HG03045 (cell line): Measurements from ENCODE around the gene HDAC2.
"Not testable (repeated sequence)": the region's sequence is repeated elsewhere in the genome, so short reads cannot be mapped to it uniquely, and the experiment has no call there.

Source experiments
- ATAC-seq: cut with Tn5 transposase; IDR thresholded peaks from one replicate; pipeline ENCODE4 v1.9.1; 2021; ENCODE audit warnings: mild to moderate bottlenecking, moderate library complexity; ENCODE audit not compliant: unreplicated experiment

The HDAC2 gene

DNA sequence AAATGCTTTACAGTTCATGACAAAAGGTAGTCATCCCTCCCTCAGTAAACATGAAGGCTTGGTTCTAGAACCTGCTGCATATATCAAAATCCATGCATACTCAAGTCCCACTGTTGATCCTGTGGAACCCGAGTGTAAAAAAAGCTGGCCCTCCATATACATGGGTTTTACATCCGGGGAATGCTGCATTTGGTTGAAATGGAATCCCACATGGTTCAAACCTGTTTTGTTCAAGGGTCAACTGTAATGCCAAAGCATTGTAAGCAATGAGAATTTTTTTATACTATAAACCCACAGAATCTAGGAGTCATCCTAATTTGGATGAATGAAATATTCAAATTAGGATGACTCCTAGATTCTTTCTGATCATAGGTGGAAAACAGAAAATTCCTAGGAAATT lies 5.9 kb upstream of the HDAC2 start:
- ATAC-seq = no peak

DNA sequence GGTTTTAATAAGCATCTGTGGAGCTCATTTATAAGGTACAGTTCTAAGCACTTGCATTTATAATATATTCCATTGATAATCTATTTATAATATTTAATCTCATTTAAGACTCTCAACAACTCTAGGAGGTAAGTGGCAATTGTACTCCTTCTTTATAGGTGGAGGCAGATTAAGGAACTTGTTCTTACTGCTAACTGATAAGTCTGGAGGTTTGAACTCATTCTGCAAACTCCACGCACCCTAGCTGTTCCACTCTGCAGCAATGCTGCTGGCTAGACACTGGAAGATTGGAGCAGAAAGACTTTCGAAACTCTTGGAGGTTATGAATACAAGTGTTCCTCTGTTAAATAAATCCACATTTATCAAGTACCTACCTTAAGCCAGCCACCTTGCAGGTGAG lies 793 bp upstream of the HDAC2 start:
- no peak for ATAC-seq

DNA sequence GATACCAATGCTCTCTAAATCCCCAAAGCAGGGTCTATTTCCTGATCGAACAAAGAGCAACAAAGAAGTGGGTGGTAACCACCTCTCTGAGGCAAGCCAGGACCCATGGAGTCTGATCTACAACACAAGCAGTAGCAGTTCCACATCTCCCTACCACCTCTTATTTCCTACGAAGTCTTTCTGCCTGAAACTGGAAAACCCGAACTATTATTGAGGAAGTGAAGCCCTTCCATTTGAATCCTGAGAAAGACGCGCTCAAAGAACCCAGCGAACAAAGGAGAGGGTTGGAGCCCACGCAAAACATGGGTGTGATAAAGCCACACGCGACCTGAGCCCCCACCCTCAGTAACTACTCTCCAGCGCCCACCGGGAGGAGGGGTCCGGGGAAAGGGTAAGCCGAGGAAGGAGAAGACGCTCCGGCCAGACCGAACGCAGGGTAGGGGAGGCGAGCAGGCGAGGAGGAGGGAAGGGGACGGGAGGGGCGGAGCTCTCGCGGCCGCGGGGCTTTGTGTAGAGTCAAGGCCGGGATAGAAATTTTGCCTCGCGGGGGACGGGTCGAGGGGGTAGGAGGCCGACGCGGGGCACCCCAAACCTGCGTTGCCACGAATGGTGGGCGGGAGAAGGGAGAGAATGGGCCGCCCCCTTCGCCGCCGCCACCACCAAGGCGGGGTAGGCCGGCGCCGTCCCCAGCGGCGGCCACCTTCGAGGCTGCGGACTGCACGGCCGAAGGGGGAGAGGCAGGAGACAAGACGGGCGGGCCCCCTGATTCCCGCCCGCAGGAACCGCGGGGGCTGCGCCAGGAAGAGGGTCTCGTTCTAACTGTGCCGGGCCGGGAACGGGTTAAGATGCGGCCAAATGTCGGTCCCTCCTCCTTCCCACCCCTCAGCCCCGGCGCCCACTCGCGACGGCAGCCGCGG lies 802 bp downstream of the HDAC2 start:
- ATAC-seq = peak; percentile 40

DNA sequence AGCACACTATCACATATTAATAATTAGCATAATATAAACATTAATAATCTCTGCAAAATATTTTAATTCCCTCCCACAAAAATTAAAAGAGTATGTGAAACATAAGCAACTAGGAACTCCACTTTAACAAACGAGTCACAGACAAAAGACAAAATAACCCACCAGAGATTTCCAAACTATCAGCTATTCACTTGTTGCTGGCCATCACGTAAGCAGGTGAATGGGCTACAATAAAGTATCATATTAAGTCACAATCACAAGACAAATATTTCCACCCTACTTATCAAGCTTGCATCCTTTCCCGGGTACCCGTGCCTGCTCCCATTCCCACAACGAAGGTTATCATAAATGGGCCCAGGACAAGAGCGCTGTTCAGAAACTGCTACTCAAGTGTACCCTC lies 2.5 kb downstream of the HDAC2 start:
- ATAC-seq = no peak

DNA sequence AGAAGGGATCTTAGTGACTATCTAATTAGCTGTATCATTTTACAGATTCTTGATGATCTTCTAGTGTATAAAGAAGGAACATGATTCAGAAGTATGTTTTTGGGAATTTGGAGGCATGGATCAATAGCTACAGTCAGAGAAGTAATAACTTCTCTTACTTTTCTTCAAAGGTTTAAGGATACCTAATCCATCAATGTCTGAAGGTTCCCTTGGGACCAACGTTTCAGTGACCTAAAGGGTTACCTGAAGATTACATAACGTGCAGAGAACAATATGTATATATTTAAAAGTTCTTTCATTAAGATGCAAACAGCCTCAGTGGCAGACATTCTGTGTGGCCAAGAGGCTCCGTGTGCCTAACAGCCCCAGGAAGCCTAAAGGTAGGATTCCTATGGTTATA lies 3.2 kb downstream of the HDAC2 start:
- no peak for ATAC-seq

DNA sequence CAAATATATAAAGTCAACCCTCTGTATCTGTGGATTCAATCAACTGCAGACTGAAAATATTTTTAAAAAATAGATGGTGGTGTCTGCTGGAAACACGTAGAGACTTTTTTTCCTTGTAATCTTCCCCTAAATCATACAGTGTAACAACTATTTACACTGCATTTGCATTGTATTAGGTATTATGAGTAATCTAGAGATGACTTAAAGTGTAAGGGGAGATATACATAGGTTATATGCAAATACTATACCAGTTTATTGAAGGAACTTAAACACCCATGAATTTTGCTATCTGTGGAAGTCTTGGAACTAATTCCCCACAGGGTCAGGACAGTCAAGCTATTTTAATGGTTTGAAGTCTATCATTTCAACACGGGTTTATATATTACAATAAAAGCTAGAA lies 10.2 kb downstream of the HDAC2 start:
- no peak for ATAC-seq

DNA sequence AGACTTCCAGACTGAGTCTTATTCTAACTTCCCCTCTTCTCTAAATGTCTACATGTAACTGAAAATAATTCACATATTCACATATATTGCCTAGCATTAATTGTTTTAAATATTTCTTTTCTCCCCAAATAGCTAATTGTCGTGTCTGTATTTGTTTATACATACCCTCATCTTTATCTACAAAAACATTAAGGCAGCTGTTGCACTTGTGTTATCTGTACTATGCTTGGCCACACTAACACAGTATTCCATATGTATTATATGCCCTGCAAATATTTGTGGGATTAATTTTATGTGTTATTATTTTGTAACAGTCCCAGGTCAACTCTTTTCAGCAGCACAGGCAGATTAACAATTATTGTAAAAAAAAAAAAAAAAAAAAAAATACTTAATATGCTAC lies 11.7 kb downstream of the HDAC2 start:
- no peak for ATAC-seq

DNA sequence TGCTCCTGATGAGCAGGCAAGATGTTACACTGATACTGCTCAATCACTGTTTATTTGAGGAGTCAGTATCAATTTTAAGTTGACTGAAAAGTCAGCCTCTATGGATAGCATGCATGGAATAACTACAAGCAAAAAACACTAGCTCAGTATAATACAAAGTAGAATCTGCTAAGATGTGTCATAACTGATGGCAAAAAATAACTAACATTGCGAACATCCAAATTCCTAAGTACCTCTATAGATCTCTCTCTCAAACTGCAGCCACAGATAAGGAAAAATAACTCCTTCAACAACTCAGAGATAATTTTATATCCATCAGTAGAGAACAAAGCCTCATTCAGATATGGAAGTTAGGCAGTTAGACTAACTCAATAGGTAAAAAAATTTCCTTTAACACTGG lies 16.3 kb downstream of the HDAC2 start:
- ATAC-seq = no peak

DNA sequence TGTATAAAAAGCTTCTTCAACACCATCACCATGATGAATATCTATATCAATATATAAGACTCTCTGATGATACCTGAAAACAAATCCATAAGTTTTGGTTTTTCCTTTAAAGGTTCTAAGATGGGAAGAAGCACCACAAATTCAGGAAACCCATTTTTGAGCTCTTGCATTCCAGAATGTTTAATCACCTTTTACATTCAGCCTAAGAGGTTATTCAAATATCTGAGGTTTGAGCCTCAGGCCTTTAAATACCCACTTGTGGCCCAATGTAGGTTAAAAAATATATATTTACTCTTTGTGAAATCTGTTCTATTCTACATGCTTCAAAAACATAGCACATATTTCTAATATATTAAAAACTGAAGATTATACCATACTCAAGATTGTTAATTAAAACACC lies 17.6 kb downstream of the HDAC2 start:
- ATAC-seq = no peak

DNA sequence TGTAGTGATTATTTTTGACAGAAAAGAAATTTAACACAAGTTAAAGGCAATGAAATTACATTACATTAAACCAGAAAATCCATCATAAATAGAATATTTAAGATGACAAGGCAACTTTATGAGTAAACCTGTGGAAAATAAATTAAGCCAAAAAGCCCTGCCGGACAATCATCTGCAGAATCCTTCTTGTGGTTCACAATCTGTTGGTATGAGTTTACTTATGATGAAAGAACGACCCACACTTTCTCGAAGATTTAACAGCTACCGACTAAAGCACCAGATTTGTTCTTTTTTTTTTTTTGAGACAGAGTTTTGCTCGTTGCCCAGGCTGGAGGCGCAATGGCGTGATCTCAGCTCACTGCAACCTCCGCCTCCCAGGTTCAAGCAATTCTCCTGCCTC lies 21.4 kb downstream of the HDAC2 start:
- ATAC-seq = no peak

DNA sequence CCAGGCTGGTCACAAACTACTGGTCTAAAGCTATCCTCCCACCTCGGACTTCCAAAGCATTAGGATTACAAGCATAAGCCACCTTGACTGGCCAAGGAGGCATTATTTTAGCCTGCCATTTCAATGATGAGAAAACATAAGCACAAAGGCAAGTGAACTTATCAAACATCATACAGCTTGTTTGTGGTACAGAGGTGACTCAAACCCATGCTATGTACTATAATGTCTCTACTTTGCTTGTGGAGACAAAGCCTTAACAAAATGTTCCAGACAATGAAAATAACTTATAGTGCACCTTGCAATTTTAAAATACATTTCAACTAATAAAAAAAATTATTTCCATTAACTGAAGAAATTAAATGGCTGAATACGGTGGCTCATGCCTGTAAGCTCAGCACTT lies 26.2 kb downstream of the HDAC2 start:
- ATAC-seq = no peak

DNA sequence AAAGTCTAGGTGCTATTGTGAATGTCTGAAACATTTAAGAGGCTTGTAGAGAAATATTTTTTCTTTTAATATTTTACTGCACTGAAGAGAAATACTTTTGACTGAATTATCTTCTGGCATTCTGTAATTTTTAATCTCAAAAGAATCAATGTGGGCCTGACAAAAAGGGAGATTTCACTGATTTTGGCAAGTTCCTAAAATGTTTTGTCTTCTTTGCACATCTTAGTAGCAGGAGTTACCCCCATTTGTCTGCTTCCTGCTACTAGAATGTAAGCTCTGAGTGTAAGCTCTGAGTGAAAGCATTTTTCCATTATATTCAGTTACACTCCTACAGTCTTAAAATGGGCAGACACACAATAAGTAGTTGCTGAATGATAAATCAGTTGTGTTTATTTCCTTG lies 31.1 kb downstream of the HDAC2 start:
- no peak for ATAC-seq

DNA sequence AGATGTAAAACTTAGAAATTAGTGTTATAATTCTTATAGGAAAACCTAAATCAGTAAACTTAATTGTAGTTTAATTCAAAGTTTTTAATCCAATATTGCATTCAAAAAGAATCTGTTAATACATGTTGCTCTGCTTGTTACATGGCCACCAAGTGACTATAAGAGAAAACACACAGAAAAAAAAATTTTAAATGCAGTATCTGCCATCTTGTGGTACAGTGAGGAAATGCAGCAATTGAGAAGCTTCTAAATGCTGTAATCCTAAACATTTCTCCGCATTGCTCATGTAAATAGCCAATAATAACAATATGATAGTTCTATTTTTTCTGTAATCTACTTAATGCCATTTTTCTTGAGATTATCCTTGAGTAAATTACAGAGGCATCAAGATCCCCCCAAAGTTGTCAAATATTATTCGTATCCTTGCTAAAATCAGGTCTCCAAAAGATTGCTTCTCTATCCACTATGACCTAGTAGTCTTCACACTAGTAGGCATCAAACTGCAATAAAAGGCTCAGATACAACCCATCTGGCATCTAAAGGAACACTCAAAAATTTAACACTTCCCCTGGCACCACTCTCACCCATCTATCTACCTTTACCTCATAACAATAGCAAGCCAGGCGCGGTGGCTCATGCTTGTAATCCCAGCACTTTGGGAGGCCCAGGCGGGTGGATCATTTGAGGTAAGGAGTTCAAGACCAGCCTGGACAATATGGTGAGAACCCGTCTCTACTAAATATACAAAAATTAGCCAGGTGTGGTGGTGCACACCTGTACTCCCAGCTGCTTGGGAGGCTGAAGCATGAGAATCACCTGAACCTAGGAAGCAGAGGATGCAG lies 34.6 kb downstream of the HDAC2 start:
- ATAC-seq = peak; percentile 82

DNA sequence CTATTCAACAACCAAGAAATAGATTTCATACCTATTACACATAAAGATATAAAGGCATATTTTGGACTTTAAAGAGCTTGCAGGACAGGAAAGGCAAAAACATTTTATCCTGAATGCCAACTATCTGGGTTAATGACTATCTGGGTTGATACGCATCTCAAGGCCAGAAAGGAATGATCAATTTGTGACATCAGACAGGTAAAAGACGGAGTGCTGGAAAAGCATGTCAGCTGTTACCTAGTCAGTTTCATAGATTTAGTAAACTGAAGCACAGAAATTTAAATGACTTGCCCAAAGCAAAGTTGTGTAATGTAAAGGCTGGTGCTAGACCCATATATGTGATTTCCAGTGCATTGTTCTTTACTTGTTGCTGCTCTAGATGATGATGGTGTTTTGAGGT lies 36.8 kb downstream of the HDAC2 start:
- ATAC-seq = no peak

DNA sequence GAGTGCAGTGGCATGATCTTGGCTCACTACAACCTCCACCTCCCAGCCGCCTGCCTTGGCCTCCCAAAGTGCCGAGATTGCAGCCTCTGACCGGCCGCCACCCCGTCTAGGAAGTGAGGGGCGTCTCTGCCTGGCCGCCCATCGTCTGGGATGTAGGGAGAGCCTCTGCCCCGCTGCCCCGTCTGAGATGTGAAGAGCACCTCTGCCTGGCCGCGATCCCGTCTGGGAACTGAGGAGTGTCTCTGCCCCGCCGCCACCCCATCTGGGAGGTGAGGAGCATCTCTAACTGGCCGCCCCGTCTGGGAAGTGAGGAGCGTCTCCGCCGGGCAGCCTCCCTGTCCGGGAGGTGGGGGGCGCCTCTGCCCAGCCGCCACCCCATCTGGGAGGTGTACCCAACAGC lies 39.0 kb downstream of the HDAC2 start:
- not testable (repeated sequence) for ATAC-seq

DNA sequence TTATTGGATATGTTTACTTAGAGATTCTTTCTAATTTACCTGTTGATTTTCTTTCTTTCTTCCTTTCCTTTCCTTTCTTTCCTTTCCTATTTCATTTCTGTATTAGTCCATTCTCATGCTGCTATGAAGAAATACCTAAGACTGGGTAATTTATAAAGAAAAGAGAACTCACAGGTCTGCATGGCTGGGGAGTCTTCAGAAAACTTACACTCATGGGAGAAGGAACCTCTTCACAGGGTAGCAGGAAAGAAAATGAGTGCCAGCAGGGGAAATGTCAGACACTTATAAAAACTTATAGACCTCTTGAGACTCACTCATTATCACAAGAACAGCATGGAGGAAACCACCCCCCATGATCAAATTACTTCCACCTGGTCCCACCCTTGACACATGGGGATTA lies 40.8 kb downstream of the HDAC2 start:
- no peak for ATAC-seq

DNA sequence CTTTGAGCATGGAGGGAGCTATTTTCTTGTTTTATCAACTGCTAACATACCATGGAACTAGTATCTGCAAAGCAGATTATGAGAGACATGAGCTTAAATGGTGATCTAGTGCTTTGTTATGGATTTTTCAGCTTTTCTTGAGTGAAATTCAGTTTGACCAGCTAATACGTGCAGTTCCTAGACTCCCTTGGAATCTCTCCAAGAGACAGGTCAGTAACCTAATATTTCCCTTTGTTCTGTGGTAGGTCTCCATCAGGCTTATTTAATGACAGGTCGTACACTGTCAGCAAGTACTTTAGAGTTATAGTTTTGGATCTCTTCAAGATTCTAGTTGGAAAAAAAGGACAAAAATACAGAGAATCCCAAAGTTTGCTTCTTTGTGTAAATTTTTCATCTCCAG lies 43.9 kb downstream of the HDAC2 start:
- no peak for ATAC-seq

DNA sequence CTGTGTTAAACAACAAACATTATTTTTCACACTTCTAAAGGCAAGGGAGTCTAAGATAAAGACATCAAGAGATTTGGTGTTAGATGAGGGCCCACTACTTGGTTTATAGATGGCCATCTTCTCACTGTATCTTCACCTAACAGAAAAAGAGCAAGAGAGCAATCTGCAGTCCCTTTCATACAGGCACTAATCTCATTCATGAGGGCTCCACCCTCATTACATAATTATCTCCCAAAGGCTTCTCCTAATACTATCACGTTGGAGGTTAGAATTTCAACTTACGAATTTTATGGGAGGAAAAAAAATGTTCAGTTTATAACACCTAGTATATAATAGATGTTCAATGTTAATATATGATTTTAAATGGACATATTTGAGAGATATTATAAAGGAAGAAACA lies 45.6 kb downstream of the HDAC2 start:
- ATAC-seq = no peak

DNA sequence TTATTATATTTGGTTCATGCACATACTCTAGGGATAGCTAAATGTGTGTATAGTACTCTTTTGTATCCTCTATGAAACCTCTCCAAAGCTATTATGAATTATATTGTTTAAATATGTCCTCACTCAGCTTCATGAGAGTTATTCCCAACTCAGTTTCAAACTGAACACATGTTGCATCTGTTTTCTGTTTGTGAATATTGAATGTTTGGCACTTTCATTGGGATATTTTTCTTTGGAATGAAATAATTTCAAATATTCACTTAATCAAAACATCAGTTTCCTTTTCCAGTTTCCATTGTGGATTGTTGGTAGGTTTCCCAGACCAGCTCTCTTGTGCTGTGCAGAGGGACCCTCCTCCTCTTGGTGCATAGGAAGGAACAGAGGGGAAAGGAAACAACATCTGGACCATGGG lies 46.6 kb downstream of the HDAC2 start:
- ATAC-seq = no peak

DNA sequence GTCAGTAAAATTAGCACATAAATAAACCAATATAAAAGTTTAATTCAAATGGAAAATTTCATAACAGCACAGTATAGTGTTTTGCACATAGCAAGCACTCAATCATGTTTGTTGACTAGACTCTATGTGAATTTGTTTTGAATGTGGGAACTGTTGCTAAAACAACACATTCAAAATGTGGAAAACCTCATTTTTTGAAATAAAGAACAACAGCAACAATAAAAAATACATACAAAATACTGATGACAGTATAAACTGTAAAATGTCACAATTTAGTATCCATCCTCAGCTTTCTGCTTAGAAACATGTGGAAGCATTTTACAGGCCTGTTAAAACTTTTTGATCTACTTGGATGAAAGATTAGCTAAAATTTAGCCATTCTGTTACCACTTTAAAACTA lies 47.4 kb downstream of the HDAC2 start:
- no peak for ATAC-seq

DNA sequence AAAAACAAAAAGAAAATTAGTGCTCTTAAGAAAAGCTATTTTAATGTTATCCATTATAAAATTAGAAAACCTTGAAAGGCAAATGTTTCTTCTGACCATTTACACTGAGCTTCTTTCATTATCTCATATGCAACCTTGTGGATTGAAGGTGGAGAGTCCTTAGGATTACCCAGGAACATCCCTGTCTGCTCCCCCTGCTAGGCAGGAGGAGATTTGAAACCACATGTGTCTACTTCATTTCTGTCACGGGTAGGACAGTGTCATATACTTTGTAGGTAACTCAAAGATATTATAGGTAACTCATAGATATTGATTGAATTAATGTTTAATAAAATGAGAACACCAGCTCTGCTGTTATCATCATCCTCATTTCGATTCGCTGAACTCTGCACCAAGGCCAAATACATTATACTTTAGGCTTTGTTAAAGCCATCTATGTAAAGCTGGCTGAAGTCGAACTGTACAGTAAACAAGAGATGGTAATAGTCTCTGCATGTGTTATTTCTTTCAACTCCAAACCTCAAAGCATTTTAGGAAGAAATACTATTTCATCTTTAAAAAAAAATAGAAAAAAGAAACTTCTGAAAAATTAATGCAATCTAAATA lies 49.5 kb downstream of the HDAC2 start:
- no peak for ATAC-seq
